Measurements from ENCODE around the gene ABCA13.

ABCA13 gene

GRCh38 chr7:48595756-48596155 lies 424.5 kb downstream of the ABCA13 start:
- H3K9me3 ChIP-seq (ENCODE audit: severe bottlenecking): no peaks in the 10 kb centered on the region
- TF ChIP-seq CTCF (IDR thresholded peaks at IDR 0.05; ENCODE audit: low read depth, low read length): no peak
- H3K27me3 ChIP-seq (ENCODE audit: insufficient read depth, low read depth, severe bottlenecking): no peaks in the 10 kb centered on the region
- H3K4me3 ChIP-seq (ENCODE audit: low read depth, low read length): no peak overlapping the region
- no peak overlapping the region for H3K27ac ChIP-seq
- H3K36me3 ChIP-seq: no peaks in the 10 kb centered on the region
- DNase-seq: no peak

DNA sequence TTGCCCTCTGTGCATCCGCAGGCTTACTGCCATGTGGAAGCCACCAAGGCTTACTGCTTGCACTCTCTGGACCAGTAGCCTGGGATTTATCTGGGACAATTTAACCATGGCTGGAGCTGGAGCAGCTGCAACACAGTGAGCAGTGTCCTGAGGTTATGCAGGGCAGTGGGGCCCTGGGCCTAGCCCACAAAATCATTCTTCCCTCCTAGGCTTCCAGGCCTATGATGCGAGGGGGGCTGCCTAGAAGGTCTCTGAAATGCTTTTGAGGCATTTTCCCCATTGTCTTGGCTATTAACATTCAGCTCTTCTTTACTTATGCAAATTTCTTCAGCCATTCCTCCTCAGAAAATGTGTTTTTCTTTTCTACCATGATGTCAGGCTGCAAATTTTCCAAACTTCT lies 439.4 kb downstream of the ABCA13 start:
- Histone ChIP-seq H3K9me3 (ENCODE audit: severe bottlenecking) (no peaks in the 10 kb centered on the region), H3K36me3 (no peaks in the 10 kb centered on the region), H3K27me3 (ENCODE audit: insufficient read depth, low read depth, severe bottlenecking) (no peaks in the 10 kb centered on the region), H3K27ac (no peak overlapping the region), H3K4me3 (ENCODE audit: low read depth, low read length) (no peak overlapping the region)
- TF ChIP-seq CTCF (IDR thresholded peaks at IDR 0.05; ENCODE audit: low read depth, low read length): no peak
- DNase-seq: no peak

- Histone ChIP-seq H3K9me3 (ENCODE audit: severe bottlenecking) (no peaks in the 10 kb centered on the region), H3K36me3 (no peaks in the 10 kb centered on the region), H3K4me3 (ENCODE audit: low read depth, low read length) (no peak overlapping the region), H3K27ac (no peak overlapping the region), H3K27me3 (ENCODE audit: insufficient read depth, low read depth, severe bottlenecking) (no peaks in the 10 kb centered on the region)
- TF ChIP-seq CTCF (IDR thresholded peaks at IDR 0.05; ENCODE audit: low read depth, low read length): no peak
- no peak for DNase-seq
These were observed 440.7 kb downstream of the ABCA13 start for GRCh38 chr7:48611993-48612392.

DNA sequence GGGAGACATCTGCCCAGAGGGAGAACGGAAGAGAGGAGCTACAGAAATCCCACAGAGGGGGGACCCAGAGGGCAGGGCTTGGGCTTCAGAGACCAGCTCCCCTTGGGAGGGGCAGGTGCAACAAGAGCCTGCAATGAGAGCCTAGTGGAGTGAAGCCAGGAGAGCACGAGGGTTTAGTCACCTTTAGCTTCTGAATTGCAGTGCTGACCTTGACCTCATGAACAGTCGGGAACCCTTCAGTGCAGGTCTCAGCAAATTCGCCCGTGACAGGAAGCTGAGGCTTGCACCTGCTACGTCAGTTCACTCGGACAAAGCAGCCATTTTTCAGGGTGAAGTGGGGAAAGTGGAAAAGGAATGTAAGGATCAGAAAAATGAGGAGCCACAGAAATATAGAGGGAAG lies 446.2 kb downstream of the ABCA13 start:
- H3K4me3 ChIP-seq (ENCODE audit: low read depth, low read length): no peak overlapping the region

GRCh38 chr7:48617993-48618392 lies 446.7 kb downstream of the ABCA13 start:
- H3K9me3 ChIP-seq (ENCODE audit: severe bottlenecking): no peaks in the 10 kb centered on the region
- no peaks in the 10 kb centered on the region for H3K27me3 ChIP-seq (ENCODE audit: insufficient read depth, low read depth, severe bottlenecking)
- H3K4me3 ChIP-seq (ENCODE audit: low read depth, low read length): no peak overlapping the region
- DNase-seq: no peak
- no peak overlapping the region for H3K27ac ChIP-seq
- H3K36me3 ChIP-seq: no peaks in the 10 kb centered on the region
- peak; percentile 21; the same call in 1 of the 2 replicates for TF ChIP-seq CTCF (IDR thresholded peaks at IDR 0.05; ENCODE audit: low read depth, low read length)

More for the DNA sequence above, 446.2 kb downstream of the ABCA13 start:
- Histone ChIP-seq H3K27ac (no peak overlapping the region), H3K9me3 (ENCODE audit: severe bottlenecking) (no peaks in the 10 kb centered on the region), H3K36me3 (no peaks in the 10 kb centered on the region), H3K27me3 (ENCODE audit: insufficient read depth, low read depth, severe bottlenecking) (no peaks in the 10 kb centered on the region)
- no peak for DNase-seq
- TF ChIP-seq CTCF (IDR thresholded peaks at IDR 0.05; ENCODE audit: low read depth, low read length): no peak

DNA sequence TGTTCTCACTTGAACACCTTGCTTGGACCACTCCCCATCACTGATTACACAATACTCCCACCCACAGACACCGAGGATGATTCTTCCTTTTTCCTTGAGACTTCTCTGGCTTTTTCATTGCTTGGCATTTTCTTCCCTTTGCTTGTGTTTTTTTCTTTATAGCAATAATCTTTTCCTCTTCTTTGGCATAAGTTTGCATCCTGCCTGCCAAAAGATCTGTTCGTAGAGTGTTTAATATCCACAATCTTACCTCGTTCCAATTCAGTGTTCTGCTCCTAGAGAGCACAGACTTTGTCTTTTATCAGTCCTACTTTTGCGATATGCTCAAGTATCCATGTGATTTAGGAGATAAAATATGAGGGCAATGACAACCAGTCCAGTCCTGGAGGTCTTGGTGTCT lies 449.8 kb downstream of the ABCA13 start:
- Histone ChIP-seq H3K36me3 (no peaks in the 10 kb centered on the region), H3K4me3 (ENCODE audit: low read depth, low read length) (no peak overlapping the region), H3K9me3 (ENCODE audit: severe bottlenecking) (no peaks in the 10 kb centered on the region), H3K27me3 (ENCODE audit: insufficient read depth, low read depth, severe bottlenecking) (no peaks in the 10 kb centered on the region), H3K27ac (no peak overlapping the region)
- TF ChIP-seq CTCF (IDR thresholded peaks at IDR 0.05; ENCODE audit: low read depth, low read length): no peak
- no peak for DNase-seq

Measured in WERI-Rb-1 (cell line).